C4-2B (cell line): Measurements from ENCODE around the gene FHIT.

Experiments
- ZFX ChIP-seq: fragments of 450-650 bp; IDR thresholded peaks from 2 replicates; pipeline ENCODE4 v1.6.1; 2017
- TF ChIP-seq, protein P1 (sequence below): fragments of 450-650 bp; conservative IDR thresholded peaks from 2 replicates; pipeline ENCODE4 v1.5.1; 2017; ENCODE audit warnings: mild to moderate bottlenecking

DNA sequence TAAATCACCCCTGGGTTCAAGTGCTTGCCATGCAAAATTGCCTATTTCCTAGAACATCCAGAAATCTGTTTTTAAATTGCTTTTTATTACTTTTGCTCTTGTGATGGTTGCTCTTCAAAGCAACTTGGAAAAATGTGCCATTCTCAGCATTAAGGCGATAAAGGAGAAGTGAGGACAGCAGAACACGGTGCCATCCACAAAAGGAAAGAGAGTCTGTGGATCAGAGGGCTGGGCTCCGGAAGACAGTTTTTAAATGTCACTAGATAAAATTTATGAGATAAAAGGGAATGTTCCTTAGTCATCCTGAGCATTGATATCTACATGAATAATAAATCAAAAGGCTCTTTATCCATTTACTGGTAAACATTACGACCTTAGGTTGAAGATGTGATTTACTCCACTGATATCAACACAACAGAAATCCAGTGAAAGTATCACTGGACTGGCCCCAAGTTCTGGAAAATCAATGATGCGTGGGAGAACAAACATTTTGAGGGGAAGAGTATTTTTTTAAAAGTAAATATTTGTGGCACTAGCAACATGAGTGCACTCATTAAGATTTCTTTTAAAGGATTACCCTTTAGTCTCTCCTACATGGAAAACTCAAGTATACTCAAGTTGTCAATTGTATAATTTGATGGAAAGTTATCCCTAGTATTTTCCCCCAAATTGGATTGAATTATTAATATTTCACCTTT, 554.7 kb downstream of the FHIT start:
- TF ChIP-seq, protein P1, sequence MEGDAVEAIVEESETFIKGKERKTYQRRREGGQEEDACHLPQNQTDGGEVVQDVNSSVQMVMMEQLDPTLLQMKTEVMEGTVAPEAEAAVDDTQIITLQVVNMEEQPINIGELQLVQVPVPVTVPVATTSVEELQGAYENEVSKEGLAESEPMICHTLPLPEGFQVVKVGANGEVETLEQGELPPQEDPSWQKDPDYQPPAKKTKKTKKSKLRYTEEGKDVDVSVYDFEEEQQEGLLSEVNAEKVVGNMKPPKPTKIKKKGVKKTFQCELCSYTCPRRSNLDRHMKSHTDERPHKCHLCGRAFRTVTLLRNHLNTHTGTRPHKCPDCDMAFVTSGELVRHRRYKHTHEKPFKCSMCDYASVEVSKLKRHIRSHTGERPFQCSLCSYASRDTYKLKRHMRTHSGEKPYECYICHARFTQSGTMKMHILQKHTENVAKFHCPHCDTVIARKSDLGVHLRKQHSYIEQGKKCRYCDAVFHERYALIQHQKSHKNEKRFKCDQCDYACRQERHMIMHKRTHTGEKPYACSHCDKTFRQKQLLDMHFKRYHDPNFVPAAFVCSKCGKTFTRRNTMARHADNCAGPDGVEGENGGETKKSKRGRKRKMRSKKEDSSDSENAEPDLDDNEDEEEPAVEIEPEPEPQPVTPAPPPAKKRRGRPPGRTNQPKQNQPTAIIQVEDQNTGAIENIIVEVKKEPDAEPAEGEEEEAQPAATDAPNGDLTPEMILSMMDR, result no peak
- TF ChIP-seq ZFX, result no peak
